GM18858 (cell line): ENCODE measurements around the gene ZNHIT6.
"Not testable (repeated sequence)": the region's sequence is repeated elsewhere in the genome, so short reads cannot be mapped to it uniquely, and the experiment has no call there.

ENCODE experiments used
- ATAC-seq: cut with Tn5 transposase; IDR thresholded peaks from one replicate; pipeline ENCODE4 v1.9.1; 2021; ENCODE audit not compliant: unreplicated experiment

ZNHIT6 gene

GRCh38 chr1:85672031-85672660 is 36.1 kb downstream of the ZNHIT6 start:
- no peak for ATAC-seq

GRCh38 chr1:85665932-85666331 is 42.3 kb downstream of the ZNHIT6 start:
- ATAC-seq: no peak

- ATAC-seq: no peak
Observed at GRCh38 chr1:85663382-85663781, 44.9 kb downstream of the ZNHIT6 start.

- ATAC-seq: peak; percentile 46
Observed at GRCh38 chr1:85661767-85662166, 46.5 kb downstream of the ZNHIT6 start.

GRCh38 chr1:85660541-85660940 is 47.7 kb downstream of the ZNHIT6 start:
- no peak for ATAC-seq

GRCh38 chr1:85659174-85659573 is 49.1 kb downstream of the ZNHIT6 start:
- ATAC-seq: no peak

- ATAC-seq: no peak
Observed at GRCh38 chr1:85656948-85657347, 51.3 kb downstream of the ZNHIT6 start.

- ATAC-seq: no peak
Observed at GRCh38 chr1:85656256-85656655, 52.0 kb downstream of the ZNHIT6 start.

- no peak for ATAC-seq
Observed at GRCh38 chr1:85655315-85655714, 52.9 kb downstream of the ZNHIT6 start.

GRCh38 chr1:85654066-85654782 is 54.0 kb downstream of the ZNHIT6 start:
- ATAC-seq: no peak

GRCh38 chr1:85652327-85652726 is 55.9 kb downstream of the ZNHIT6 start:
- no peak for ATAC-seq

- no peak for ATAC-seq
Observed at GRCh38 chr1:85650645-85651044, 57.6 kb downstream of the ZNHIT6 start.

GRCh38 chr1:85649591-85649990 is 58.6 kb downstream of the ZNHIT6 start:
- no peak for ATAC-seq

- ATAC-seq: not testable (repeated sequence)
Observed at GRCh38 chr1:85641598-85642556, 66.4 kb downstream of the ZNHIT6 start.

GRCh38 chr1:85639920-85640319 is 68.3 kb downstream of the ZNHIT6 start:
- ATAC-seq: not testable (repeated sequence)

- ATAC-seq: no peak
Observed at GRCh38 chr1:85638412-85638811, 69.8 kb downstream of the ZNHIT6 start.

- no peak for ATAC-seq
Observed at GRCh38 chr1:85630493-85630892, 77.7 kb downstream of the ZNHIT6 start.

- no peak for ATAC-seq
Observed at GRCh38 chr1:85629532-85629920, 78.7 kb downstream of the ZNHIT6 start.

GRCh38 chr1:85628791-85629531 is 79.3 kb downstream of the ZNHIT6 start:
- no peak for ATAC-seq

GRCh38 chr1:85626818-85627217 is 81.4 kb downstream of the ZNHIT6 start:
- no peak for ATAC-seq

GRCh38 chr1:85624361-85624760 is 83.9 kb downstream of the ZNHIT6 start:
- no peak for ATAC-seq
